IPS-18a (cell line): ENCODE data around the gene CRYBB2.
"Not testable (repeated sequence)": the region's sequence is repeated elsewhere in the genome, so short reads cannot be mapped to it uniquely, and the experiment has no call there.

Source experiments
- H3K27ac ChIP-seq: one replicate; pipeline ENCODE4 v1.5.1; 2013; ENCODE audit warnings: low read length
- H3K27me3 ChIP-seq: one replicate; pipeline ENCODE4 v1.6.1; 2013; ENCODE audit warnings: mild to moderate bottlenecking, low read length; ENCODE audit not compliant: control insufficient read depth, insufficient read depth
- H3K36me3 ChIP-seq: one replicate; pipeline ENCODE4 v1.6.1; 2013; ENCODE audit warnings: low read depth, low read length; ENCODE audit not compliant: control insufficient read depth
- H3K4me1 ChIP-seq: one replicate; pipeline ENCODE4 v1.6.1; 2013; ENCODE audit warnings: low read depth, low read length; ENCODE audit not compliant: control insufficient read depth
- H3K4me3 ChIP-seq: one replicate; pipeline ENCODE4 v1.5.1; 2013; ENCODE audit warnings: low read length
- H3K9ac ChIP-seq: one replicate; pipeline ENCODE4 v1.6.1; 2013; ENCODE audit warnings: mild to moderate bottlenecking, low read length, moderate library complexity
- H3K9me3 ChIP-seq: one replicate; pipeline ENCODE4 v1.6.1; 2013; ENCODE audit warnings: low read depth, low read length; ENCODE audit not compliant: control insufficient read depth

CRYBB2 gene

DNA sequence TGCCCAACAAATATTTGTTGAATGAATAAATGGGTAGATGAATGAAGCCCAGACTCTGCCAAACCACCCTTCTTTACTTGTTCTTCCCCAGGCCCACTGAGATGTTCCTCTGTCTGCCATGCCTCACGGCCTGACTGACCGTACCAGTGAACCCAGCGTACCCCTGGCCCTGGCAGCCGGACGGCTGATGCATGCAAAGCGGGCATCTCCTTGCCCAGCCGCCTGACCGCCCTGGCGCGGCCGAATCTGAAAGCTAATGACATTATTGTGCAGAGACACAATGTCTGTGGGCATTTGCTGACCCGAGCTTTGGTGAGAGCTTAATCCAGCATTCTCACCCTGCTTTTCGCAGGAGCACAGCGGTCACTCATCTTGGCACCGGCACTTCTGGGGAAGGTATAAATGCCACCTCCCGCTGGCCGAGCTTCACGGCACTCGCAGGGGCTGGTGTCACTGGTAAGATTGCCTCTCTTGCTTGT is at the start of gene CRYBB2:
CRYBB2 (plus strand) TSS at position 429 of the 479 bp plus-strand sequence. CDS start 1,791 bp downstream, outside the sequence.
- Histone ChIP-seq H3K4me1 (no peaks in the 10 kb centered on the region), H3K9me3 (no peaks in the 10 kb centered on the region), H3K27me3 (no peaks in the 10 kb centered on the region), H3K9ac (no peak within 1 kb of the TSS), H3K36me3 (no peaks in the 10 kb centered on the region), H3K4me3 (no peak within 1 kb of the TSS), H3K27ac (no peak within 1 kb of the TSS)

GRCh38 chr22:25170426-25170980 is 48.9 kb upstream of the CRYBB2 start:
- Histone ChIP-seq H3K9ac (no peak overlapping the region), H3K36me3 (no peaks in the 10 kb centered on the region), H3K9me3 (no peaks in the 10 kb centered on the region), H3K27me3 (no peaks in the 10 kb centered on the region), H3K4me3 (no peak overlapping the region), H3K27ac (no peak overlapping the region), H3K4me1 (no peaks in the 10 kb centered on the region)

GRCh38 chr22:25172153-25172552 is 47.3 kb upstream of the CRYBB2 start:
- H3K27ac ChIP-seq, result no peak overlapping the region
- H3K27me3 ChIP-seq, result no peaks in the 10 kb centered on the region
- no peaks in the 10 kb centered on the region for H3K9me3 ChIP-seq
- no peaks in the 10 kb centered on the region for H3K36me3 ChIP-seq
- no peak overlapping the region for H3K9ac ChIP-seq
- H3K4me1 ChIP-seq, result no peaks in the 10 kb centered on the region
- H3K4me3 ChIP-seq, result no peak overlapping the region

- no peaks in the 10 kb centered on the region for H3K4me1 ChIP-seq
- H3K27ac ChIP-seq, result no peak overlapping the region
- no peak overlapping the region for H3K9ac ChIP-seq
- H3K9me3 ChIP-seq, result no peaks in the 10 kb centered on the region
- H3K36me3 ChIP-seq, result no peaks in the 10 kb centered on the region
- H3K27me3 ChIP-seq, result no peaks in the 10 kb centered on the region
- no peak overlapping the region for H3K4me3 ChIP-seq
Measured at GRCh38 chr22:25174156-25174887, 45.1 kb upstream of the CRYBB2 start.

DNA sequence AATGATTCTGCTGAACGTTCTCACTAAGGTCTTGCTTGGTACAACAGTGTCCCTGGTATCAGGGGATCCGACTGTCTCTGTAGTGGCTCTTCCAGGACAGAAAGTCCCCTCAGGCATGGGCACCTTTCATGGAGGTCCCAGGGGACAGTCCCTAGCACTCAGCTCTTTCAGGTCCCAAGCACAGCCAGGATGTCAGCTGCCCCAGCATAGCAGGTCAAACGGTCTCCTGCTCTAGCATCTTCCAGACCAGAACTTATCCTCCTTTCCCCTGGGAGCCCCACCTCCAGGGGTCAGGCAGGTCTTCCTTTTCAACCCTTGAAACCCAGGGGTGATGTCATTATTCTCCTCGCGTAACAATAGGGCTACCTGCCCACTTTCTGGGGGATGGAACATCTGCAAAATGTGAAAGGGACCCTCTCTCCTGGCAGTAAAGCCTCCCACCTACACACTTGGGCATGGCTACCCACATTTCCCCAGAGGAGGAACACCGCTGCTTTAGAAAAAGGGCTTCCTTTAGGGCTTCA is 44.5 kb upstream of the CRYBB2 start:
- Histone ChIP-seq H3K36me3 (no peaks in the 10 kb centered on the region), H3K4me1 (no peaks in the 10 kb centered on the region), H3K27me3 (no peaks in the 10 kb centered on the region), H3K9ac (no peak overlapping the region), H3K27ac (no peak overlapping the region), H3K9me3 (no peaks in the 10 kb centered on the region), H3K4me3 (no peak overlapping the region)

- Histone ChIP-seq H3K4me1 (no peaks in the 10 kb centered on the region), H3K27ac (no peak overlapping the region), H3K9ac (no peak overlapping the region), H3K4me3 (no peak overlapping the region), H3K36me3 (no peaks in the 10 kb centered on the region), H3K27me3 (no peaks in the 10 kb centered on the region), H3K9me3 (no peaks in the 10 kb centered on the region)
Measured at GRCh38 chr22:25176175-25176574, 43.3 kb upstream of the CRYBB2 start.

DNA sequence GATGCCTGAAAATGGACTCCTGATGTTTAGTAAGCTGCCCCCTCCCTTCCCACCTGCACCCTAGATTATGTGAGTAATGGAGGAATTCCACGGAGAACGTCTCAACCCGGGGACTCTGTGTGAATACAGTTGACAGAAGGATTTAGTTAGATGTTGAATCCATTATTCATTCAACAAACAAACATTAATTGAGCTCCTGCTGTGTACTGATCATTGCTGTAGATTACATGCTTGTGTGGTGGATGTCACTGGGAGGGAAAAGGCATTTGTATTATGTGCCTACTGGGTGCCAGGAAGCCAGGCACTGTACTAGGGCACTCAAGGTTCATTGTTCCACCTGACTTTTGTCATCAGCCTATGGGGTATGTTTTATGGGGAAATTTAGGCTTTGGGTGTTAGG is 42.6 kb upstream of the CRYBB2 start:
- Histone ChIP-seq H3K4me3 (no peak overlapping the region), H3K27ac (no peak overlapping the region), H3K9ac (no peak overlapping the region), H3K27me3 (no peaks in the 10 kb centered on the region), H3K4me1 (no peaks in the 10 kb centered on the region), H3K9me3 (no peaks in the 10 kb centered on the region), H3K36me3 (no peaks in the 10 kb centered on the region)

DNA sequence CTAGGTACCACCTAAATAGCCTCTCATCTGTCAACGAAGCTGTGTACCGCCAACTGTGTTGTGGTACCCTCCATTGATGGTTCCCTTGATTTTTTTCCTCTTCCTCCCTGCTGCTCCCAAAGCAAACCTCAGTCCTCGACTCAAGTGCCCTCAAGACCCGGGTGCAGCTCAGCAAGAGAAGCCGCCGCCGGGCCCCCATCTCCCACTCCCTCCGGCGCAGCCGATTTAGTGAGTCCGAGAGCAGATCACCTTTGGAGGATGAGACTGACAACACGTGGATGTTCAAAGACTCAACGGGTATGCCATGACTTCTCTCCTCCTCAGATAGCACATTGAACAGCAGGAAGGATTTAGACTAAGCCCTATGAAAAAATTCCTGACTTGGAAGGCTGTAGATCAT is 42.2 kb upstream of the CRYBB2 start:
- no peak overlapping the region for H3K4me3 ChIP-seq
- no peak overlapping the region for H3K9ac ChIP-seq
- H3K27ac ChIP-seq, result no peak overlapping the region
- no peaks in the 10 kb centered on the region for H3K9me3 ChIP-seq
- H3K27me3 ChIP-seq, result no peaks in the 10 kb centered on the region
- H3K36me3 ChIP-seq, result no peaks in the 10 kb centered on the region
- no peaks in the 10 kb centered on the region for H3K4me1 ChIP-seq

GRCh38 chr22:25177895-25178294 is 41.5 kb upstream of the CRYBB2 start:
- H3K9me3 ChIP-seq, result no peaks in the 10 kb centered on the region
- H3K4me3 ChIP-seq, result no peak overlapping the region
- H3K36me3 ChIP-seq, result no peaks in the 10 kb centered on the region

DNA sequence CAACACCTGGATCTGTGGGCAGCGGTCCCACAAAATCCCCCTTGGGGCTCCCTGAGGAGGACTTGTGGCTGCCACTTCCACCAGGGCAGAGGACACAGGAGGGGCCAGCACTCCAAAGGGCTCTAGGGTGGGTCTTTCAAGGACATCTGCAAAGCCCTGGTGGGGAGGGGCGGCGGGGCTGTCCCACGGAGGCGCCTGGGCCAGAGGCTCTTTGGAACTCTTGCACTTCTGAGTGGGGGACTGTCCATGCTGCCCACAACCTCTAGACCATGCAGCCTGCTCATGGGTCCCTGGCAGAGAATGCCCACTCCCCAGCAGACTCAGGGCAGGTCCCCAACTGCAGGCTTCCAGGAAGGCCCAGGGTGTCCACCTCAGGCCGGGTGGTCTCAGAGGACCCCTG is 41.1 kb upstream of the CRYBB2 start:
- not testable (repeated sequence) for H3K9me3 ChIP-seq, H3K4me1 ChIP-seq, H3K4me3 ChIP-seq, H3K9ac ChIP-seq, H3K27me3 ChIP-seq, H3K27ac ChIP-seq, H3K36me3 ChIP-seq

More at GRCh38 chr22:25177895-25178294, 41.5 kb upstream of the CRYBB2 start:
- H3K27me3 ChIP-seq, result no peaks in the 10 kb centered on the region
- H3K4me1 ChIP-seq, result no peaks in the 10 kb centered on the region
- no peak overlapping the region for H3K27ac ChIP-seq
- H3K9ac ChIP-seq, result no peak overlapping the region

DNA sequence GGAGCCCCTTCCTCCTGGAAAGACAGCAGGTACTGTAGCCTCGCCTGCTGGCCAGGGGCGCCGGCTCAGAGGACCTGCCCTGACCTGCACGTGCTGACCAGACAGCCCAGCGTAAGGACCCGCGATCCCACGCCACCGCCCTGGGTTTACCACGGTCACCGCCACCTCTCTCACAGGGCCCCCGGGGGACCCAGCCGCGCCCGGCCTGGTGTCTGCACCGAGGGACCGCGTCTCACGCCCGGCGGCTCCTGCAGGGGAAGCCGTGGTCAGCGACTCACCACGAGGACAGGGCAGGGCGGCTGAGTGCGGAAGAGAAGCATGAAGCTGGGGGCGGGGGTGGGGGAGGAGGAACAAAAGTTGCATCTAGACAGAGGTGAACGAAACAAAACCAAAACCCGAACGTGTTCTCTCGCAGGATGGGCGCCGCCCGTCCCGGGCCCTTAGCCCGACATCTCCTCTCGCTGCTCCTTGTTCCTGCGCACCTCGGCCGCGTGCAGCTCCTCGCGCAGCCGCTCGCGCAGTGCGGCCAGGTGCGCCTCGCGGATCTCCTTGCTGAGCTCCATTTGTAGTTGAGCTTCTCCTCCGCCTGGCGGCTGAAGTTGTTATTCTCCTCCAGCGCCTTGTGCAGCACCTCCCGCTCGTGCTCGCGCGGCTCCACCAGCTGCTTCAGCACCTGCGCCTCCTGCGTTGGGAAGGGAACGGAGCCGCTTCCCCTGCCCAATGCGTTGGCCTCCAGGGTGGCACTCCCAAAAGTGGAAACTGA is 40.4 kb upstream of the CRYBB2 start:
- H3K27me3 ChIP-seq, H3K9ac ChIP-seq, H3K9me3 ChIP-seq, H3K27ac ChIP-seq, H3K4me1 ChIP-seq, H3K4me3 ChIP-seq, H3K36me3 ChIP-seq: not testable (repeated sequence)
